ENCODE results near the gene ZDHHC8.

Gene ZDHHC8

DNA sequence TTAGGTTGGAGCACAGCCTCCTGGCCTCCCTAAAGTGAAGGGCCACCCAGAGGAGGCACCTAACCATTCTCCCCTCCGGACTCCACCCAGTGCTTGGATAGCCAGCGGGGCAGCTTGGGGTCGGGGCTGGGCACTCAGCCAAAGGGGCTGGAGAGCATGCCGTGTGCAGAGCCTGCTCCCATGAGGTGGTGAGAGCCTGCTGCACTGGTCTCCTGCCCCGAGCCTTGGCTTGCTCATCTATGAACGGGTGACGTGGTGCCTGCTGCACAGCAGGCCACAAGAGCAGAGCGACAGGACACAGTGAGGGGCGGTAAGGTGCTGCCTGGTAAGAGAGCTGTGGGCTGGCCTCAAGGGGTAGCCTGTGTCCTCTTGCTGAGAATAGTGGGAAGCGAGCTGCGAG lies 33.3 kb downstream of the ZDHHC8 start:
- no peak for DNase-seq

DNA sequence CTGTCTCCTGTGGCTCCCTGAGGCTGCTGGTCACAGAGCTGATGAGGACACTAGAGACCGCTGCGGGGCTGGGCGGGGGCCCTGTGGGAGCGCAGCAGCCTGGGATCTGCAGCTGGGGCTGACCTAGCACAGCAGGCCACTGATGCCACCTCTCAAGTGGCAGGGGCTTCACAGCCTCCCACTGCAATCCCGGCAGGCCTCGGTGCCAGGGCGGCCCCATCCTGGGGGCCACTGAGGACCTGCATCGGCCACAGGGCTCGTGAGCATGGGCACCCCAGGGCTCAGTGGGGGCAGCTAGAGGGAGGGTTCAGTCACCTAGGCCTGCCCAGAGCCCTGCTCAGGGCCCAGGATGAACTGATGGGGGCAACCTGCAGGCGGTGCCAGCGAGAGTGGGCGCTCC lies 33.8 kb downstream of the ZDHHC8 start:
- DNase-seq: no peak

DNA sequence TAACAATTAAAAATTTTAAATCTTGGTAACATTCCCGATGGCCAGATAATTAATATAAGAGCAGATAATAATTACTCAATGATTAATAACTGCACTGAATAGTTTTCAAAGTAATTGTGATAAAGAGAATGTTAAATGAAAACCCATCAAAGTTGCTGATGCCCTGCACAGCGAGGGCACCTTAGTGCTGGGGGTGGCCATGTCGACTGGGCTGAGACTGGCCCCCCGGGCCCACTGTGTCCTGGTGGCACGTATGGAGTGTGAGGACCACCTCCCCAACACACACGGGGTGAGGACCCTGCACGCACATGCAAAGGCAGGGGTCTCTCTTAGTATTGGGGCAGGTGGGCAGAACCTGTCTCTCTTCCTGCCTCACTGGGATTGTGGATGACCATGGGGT lies 34.3 kb downstream of the ZDHHC8 start:
- no peak for DNase-seq

DNA sequence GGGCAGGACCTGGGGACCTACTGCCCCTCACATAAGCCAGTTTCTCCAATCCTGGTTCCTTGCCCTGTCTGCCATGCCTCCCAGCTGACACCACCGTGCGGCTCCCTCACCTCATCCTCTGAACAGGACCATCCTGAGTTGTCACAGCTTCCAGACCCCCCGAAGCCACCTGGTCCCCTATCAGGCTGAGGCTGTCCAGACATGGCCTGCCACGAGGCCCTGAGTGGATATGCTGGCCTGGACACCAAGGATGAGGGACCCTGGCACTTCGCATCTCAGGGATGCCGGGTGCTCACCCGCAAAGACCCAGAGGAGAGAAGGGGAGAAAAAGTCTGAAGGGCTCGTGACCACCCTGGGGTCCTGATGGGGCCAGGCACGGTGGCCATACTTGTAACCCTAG lies 35.1 kb downstream of the ZDHHC8 start:
- DNase-seq: no peak

DNA sequence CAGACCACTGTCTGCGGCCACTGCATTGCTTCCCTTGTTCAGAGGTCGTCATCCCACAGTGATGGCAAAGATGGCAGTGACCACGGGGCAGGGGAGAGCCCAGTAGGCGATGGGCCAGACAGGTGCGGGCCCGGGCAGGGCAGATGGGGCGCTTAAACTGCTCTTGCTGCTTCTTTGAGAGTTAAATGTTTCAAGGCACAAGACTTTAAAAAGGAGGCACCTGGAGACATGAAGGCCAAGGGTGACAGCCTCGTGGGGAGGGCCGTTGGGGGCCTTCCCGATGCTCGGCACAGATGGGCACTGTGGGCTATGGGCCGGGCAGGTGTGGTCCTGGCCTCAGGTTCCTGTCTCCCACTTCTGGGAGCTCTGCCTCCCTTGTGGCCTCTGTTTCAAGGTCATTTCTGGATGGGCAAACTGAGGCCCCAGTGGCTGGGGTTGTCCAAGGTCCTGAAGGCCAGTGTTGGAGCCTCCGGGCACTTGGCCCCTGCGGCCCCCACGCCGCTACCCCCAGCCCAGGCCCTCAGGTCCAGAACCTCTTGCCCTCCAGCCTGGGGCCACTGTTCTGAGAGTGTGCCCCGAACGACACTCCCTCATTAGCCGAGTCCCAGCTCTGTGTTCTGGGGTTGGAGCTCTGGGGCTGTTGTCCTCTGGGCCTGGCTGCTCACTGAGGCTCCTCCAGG lies 36.2 kb downstream of the ZDHHC8 start:
- no peak for DNase-seq

DNA sequence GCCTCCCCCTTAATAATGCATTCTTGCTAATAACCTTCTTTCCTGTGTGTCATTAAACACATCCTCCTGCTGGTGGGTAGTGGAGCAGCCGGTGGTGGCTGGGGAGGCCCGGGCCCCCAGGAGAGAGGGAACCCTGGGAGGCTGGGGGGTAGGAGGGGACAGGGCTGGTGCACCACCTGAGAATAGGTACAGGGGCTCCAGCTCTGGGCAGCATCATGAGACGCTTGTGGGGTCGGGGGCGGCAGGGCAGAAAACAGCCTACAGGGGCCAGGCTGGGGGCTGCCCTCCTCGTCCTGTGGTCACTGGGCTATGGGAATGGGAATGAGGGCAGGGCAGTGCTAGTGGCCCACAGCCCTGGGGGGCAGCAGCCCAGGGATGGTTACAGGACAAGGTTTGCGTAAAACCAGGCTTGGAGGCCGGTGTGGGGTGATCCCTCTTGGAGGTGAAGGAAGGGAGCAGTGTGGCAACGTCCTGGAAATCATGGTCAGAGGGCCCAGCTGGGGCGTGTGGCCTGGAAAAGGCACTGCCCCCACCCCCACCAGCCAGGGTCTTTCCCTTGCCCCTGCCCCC lies 37.7 kb downstream of the ZDHHC8 start:
- no peak for DNase-seq

DNA sequence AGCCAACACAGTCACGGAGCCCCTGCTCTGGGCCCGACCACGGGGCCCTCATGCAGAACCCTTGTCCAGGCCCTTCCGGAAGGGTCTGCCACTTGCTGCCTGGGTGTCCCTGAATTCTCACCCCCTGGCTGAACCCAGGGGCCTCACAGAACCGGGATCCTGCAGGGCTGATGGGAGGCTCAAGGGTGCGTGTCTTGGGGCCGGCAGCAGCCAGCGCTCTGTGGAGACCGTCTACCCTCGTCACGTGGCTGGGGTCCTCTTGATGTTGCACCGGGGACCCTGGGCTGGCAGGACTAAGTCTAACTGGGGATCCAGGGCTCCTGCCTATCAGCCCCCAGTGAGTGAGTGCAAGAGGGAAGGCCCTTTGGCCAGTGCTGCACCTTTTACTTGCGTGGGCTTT lies 38.6 kb downstream of the ZDHHC8 start:
- DNase-seq: no peak

DNA sequence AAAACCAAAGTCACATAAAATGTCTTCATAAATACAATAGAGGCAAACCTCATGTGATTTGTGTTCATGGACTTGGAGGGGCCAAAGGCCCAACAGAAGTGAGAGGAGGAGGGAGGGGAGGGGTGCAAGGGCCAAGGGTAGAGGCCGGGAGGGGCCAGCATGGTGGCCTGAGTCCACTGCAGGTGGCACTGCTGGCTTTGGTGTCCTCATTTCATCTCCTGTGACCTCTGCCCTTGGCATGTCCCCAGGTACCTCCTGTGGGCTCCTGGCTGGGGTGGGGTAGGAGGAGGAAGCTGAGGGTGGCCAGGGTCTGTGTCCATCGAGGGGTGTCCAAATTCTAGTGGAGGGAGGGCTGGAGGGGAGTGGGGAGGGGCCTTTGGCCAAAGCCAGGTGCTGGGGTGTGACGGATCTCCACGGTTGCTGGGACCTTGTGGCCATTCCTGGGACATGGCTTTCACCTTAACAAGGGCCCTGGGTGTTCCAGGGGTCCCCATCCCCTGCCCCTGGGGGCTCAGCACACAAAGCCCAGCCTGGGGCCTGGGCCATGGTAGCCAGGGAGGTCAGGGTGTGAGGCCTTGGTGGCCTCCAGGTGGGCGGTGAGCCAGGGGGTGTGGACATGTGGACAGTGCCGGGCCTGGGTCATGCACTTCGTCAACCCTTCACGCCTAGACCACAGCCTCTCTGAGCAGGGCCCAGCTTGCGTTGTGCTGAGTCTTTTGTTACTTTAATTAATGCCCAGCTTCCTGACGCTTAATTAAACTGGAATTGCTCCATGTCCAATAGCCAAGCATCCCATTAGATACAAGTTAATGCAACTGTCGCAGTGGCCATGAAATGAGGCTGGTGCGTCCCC lies 39.9 kb downstream of the ZDHHC8 start:
- no peak for DNase-seq

DNA sequence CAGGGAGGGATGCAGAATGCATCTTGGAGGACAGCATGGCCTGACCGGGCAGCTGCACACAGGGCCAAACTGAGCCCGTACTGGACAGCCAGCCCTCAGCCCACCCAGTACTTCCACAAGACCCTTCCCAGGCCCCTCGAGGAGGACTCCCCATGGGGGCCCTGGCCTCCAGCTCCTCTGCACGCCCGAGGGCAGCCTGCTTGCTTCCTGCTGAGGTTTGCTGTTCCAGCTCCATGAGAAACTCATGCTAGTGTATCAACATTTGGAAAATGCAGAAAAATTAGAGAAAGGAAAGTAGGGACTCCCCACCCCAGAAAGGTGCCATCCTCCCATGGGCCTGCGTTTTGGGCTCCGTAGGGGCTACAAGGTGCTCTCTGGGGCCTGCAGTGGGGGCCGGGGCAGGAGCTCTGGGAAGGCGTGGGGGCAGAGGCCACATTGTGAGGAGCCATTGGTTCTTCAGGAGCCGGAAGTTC lies 40.6 kb downstream of the ZDHHC8 start:
- no peak for DNase-seq

DNA sequence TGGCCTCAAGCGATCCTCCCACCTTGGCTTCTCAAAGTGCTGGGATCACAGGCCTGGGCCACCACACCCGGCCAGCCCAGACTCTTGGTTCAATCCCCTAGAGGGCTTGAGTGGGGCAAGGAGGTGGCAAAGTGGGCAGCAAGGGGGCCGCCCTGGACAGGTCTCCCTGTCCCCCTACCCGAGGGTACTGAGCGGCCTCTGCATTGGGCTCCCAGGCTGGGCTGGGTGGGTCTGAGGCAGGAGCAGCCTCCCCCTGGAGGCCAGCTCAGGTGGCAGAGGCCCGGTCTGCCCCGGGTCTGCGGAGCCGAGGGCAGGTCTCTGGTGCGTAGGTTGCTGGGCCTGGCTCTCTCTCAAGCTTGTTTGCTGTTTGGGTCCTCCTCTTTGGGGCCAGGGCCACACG lies 41.6 kb downstream of the ZDHHC8 start:
- no peak for DNase-seq

DNA sequence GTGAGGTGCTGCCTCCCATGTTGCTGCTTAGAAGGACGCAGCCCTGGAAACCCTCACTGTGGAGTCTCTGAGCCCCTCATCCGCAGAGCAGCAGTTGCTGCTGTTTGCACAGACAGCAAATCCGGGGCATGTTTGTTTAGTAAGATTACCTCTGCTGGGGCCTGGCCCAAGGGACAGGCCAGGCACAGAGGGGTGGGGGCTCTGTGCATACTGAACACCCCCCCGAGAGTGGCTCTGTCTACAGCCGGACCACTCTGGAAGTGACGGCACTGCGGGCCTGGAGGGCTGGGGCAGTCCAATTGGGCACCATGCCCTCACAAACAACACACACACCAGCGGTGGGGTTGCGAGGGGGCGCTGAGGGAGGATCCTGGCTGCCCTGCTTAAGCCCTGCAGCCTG lies 42.2 kb downstream of the ZDHHC8 start:
- DNase-seq: no peak

DNA sequence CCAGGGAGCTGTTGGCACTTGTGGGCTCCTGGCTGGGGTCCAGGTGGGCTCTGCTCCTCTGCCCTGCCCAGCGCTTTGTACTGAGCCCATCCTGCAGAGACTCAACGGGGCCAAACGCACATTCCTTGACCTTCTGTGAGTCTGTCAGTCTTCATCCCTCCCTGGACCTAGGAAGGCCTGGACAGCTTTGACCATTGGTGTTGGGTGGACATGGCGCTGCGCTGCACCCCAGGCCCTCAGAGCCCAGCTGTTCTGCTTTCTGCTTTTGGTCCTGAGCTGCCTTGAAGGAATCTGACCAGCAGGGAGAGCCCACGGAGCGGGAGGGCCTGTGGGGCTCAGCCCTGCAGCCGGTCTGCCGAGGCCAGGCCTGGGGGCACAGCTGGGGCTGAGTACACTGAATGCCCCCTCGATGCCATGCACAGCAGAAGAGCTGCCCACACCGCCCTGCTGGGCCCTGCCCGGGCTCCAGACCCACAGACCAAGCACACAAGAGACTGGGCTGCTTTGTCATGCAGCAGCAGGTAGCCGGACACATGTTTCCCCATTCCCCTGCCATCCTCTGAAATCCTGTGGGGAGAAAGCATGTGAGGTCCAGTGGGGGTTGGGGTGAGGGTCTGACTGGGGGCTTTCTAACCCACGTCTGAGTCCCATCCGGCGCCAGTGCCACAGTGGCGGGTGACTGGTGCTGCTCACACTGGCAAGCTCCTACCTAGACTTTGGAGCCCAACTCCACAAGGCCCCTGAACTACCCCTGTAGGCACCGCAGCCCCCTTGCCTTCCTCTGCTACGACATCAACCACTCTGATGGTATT lies 43.4 kb downstream of the ZDHHC8 start:
- no peak for DNase-seq

DNA sequence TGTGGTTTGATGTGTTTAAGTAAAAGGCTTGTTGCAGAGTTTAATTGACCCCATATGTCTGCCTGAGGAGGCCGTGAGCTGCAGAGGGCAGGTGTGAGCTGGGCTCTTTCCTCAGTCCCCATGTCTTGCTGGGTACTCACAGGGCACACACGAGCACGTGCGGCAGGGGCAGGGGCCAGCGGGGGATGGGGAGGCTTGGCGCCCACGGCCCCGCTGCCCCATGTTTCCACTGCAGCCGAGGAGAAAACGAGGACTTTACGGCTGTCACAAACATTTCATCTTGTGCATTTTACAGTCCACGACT lies 43.9 kb downstream of the ZDHHC8 start:
- DNase-seq: no peak

DNA sequence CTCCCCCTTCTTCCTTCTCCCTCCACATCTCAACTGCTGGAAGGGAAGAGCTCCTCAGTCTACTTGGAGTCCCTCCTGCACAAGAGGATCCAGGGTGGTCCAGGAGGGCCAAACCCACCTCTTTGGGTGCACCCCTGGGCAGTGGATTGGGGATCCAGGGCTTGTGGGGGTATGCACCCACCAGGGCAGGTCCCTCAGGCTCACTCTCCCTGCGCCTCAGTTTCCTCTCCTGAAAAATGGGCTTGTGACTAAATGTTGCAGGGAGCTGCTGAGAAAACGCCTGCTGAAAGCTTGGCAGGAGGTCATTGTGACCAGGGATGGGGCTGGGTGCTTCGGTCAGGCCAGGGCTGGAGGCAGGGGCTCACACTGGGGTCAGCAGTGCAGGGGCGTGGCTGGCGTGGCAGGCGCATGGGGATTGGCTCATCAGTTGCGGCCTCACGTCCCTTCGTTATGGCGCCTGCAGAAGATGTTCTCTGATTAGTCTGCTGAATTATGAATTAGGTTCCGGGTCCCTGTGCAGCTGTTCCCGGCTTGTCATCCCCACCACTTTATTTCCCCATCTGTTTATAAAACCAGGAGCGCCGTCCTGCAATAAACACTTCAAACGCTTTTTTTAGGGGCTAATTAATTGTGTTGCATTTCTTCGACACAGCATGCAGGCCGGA lies 44.9 kb downstream of the ZDHHC8 start:
- no peak for DNase-seq

DNA sequence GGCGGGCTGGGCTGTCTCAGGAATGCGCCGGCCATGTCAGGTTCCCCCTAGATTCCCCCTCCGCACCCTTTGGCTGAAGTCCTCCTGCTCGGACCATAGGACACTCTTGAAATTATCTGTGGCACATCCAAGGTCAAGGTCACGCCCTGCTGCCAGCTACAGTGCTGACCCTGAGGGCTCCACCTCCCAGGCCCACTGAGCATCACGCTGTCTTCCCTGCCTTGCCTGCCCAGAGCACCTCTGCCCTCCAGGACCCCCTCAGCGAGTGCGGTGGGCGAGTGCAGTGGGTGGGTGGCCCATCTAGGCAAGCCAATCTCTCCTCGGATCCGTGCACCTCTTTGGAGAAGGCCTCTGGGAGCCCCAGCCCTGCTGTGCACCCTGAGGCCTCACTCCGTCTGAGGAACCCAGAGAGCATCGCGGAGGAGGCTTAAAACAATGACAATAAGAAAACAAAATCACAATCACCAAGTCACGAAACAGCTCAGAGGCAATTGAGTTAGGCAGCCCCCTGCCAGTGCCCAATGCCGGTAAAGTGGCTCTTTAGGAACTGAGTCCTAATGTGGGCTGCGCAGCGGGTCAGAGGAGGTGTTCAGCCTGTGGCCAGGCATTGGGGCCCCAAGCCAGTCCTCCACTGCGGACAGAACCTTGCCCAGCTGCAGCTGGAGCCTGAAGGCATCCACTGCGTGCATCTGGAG lies 45.8 kb downstream of the ZDHHC8 start:
- no peak for DNase-seq

DNA sequence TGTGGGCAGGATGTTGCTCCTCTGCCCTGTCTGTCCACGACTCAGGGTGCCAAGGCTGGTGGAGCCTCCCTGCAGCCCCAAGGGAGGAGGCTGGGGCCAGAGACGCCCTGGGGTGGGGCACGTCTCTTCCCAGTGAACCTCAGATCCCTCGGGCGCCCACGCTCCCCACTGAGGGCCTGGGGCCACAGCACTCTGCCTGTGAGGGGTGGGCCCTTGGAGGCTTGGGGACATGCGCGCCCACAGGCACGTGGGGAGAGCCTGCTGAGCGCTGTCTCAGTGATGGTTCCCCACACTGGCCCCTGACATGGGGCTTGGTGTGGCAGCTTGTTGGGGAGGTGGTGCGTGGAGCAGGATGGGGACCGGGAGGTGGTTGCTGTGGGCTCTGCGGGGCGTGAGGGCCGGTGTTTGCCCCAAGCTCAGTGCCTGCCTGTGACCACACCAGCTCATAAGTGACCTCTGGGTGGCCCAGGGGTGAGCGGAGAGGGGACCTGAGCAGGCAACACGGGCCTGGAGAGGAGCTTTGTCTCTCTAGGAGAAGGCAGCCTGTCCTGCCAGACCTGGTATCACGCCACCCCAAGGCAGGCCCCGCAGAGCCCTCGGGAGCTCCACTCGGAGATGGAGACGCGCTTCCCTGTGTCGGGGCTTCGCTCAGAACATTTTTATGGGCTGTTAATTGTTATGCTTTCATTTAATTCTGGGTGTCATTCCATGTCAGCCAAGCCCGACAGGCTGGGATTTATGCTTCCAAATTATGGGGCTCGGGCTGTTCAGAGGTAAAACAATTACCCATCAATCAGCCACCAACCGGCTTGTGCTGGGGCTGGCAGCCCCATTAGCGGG lies 46.7 kb downstream of the ZDHHC8 start:
- DNase-seq: no peak

DNA sequence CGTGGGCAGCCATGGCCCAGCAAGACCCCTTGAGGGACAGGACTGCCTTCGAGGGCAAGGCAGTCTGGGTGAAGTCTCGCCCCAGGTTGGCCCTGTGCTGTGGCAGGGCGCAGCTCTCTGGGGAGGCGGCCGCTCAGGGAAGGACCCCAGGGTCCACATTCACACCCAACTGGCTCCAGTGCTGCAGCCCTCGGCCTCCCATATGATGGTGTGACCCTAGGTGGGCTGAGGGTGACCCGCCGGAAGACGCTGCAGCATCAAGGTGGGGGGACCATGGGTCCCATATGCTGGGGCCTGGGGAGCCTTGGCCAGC lies 47.3 kb downstream of the ZDHHC8 start:
- no peak for DNase-seq

DNA sequence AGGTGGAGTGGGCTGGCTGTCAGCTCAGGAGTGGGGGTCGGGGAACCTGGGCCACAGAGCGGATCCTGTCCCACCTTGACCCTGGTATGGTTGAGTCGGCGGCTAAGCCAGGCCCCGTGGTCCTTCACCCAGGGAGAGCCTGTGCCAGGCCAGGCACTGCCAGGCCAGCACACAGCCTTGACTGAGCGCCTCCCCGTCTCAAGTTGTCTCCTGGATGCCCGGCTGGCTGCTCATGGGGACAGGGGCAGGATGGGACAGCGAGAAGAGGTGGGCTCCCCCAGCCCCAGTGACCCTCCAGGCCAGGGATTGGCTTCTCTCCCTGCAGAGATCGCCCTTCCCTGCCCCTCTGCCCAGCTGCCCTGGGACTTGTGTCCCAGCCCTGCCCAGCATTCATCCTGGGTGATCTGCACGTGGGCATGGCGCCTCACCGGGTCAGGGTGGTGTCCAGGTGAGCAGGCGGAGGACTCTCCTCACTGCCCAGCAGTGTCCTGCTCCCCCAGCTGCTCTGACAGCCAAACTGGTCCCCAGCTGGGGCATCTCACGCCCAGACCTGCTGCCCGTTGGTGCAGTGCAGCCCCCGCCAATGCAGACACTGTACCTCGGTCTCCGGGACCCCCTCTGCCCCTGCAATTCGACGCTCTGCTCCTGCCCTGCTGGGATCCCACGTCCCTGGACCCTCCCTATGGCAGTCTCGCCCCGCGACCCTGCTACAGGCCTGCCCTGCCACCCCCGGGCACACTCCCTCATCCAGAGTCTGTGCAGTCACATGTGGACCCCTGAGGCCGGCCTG lies 48.0 kb downstream of the ZDHHC8 start:
- DNase-seq: no peak

DNA sequence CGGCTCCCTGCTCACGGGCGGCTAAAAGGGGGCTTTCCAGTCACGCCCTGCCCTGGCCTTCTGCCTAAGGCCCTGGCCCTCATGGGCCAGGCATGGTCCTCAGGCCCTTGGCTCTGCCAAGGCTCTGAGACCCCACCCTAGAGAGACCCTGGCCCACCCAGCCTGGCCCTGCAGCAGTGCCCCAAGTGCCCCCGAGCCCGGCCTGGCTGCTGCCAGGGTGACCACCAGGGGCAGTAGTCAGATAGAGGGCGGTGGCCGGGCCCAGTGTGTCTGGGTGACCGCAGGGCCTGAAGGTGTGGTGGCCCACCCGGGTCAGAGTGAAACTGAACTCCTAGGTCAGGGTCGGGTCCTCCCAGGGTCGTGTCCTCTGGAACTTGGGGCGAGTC lies 48.6 kb downstream of the ZDHHC8 start:
- no peak for DNase-seq

DNA sequence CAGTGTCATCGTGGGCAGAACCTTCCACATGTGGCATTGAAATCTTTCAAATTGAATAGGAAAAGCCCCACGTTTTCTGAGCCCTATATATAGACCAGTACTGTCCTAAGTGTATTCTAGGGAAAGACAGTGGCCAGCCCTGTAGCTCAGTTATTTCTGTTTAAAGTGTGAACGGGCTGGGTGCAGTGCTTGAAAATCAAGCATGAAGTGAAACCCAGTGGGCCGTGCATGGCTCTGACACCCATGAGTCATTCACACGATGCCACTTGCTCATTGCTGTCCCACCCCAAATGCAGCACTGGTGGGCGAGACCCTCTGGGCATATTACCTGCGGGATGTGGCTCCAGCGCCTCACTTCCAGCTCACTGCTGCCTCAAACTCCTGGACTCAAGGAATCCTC lies 49.0 kb downstream of the ZDHHC8 start:
- no peak for DNase-seq
